ENCODE data around the gene GTF3C1.

Gene GTF3C1

DNA sequence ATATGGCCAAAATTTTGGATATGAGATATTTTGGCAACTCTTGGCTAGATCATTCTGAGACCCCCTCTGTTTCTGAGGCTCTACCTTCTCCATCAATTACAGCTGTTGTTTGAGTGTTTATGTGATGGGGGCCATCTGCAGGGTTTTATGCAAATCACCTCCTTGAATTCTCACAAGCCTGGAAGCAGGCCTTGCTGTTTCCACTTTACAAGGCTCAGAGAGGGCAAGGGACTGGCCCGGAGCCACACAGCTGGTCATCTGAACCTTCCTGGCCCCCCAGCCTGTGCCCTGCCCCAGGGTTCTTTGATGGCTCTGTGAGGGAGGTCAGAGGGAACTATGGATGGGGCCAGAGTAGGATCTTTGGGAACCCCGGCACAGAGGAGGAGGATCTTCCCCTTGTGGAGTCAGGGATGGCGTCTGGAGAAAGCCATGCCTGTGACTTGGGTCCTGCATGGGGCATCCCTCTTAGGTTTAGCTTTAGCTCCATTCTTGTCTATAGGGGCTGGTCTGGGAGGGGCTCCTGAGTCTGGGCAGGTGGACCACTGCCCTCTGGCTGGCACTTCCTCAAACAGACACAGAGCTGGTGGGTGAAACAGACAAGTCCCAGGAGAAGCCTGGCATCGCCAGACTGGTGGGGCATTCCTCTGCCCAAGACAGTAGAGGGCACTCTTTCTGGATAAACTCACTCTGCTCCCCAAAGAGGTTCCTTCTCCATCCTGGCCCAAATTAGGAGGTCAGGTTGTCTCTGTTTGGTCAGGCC lies 121.5 kb downstream of the GTF3C1 start:
- peak; percentile 28; the same call in 1 of the 2 replicates for TF ChIP-seq POU2F2 (IDR thresholded peaks at IDR 0.05; ENCODE audit: low read depth, low read length)
- TF ChIP-seq POLR2AphosphoS5 (IDR thresholded peaks at IDR 0.05; ENCODE audit: low read depth, low read length): peak; percentile 60
- no peak for TF ChIP-seq PAX5 (IDR thresholded peaks at IDR 0.05; ENCODE audit: insufficient read depth, low read length, severe bottlenecking)
- no peak for TF ChIP-seq TAF1 (IDR thresholded peaks at IDR 0.05; ENCODE audit: low read depth, low read length)
- TF ChIP-seq SPI1 (IDR thresholded peaks at IDR 0.05; ENCODE audit: low read depth, low read length): peak; percentile 55
- peak; percentile 5 for FAIRE-seq
- no peak for DNase-seq (ENCODE audit: insufficient read length, low spot score)

DNA sequence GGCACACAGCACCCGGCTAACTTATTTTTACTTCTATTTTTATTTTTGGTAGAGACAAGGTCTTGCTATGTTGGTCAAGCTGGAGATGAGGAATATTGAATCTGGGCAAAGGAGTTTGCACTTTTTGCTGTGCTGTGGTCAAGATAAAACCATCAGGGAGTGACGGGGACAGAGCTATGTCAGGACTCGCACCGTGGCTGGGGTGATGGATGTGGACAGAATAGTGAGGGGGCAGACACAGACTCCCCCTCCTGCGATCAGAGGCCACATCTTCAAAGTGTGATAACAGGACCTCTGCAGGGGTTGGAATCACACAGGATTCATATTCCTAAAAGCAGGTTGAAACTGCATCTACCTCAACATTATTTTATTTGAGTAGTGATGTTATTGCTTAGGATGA lies 122.2 kb downstream of the GTF3C1 start:
- FAIRE-seq (peak; percentile 65), DNase-seq (ENCODE audit: insufficient read length, low spot score) (no peak)
- TF ChIP-seq POLR2A (IDR thresholded peaks at IDR 0.05; ENCODE audit: low read depth, low read length) (no peak; the same call in 1 of the 2 replicates), PAX5 (IDR thresholded peaks at IDR 0.05; ENCODE audit: insufficient read depth, low read length, severe bottlenecking) (no peak), SPI1 (IDR thresholded peaks at IDR 0.05; ENCODE audit: low read depth, low read length) (no peak), POU2F2 (IDR thresholded peaks at IDR 0.05; ENCODE audit: low read depth, low read length) (no peak), POLR2AphosphoS5 (IDR thresholded peaks at IDR 0.05; ENCODE audit: low read depth, low read length) (no peak), TAF1 (IDR thresholded peaks at IDR 0.05; ENCODE audit: low read depth, low read length) (no peak)

DNA sequence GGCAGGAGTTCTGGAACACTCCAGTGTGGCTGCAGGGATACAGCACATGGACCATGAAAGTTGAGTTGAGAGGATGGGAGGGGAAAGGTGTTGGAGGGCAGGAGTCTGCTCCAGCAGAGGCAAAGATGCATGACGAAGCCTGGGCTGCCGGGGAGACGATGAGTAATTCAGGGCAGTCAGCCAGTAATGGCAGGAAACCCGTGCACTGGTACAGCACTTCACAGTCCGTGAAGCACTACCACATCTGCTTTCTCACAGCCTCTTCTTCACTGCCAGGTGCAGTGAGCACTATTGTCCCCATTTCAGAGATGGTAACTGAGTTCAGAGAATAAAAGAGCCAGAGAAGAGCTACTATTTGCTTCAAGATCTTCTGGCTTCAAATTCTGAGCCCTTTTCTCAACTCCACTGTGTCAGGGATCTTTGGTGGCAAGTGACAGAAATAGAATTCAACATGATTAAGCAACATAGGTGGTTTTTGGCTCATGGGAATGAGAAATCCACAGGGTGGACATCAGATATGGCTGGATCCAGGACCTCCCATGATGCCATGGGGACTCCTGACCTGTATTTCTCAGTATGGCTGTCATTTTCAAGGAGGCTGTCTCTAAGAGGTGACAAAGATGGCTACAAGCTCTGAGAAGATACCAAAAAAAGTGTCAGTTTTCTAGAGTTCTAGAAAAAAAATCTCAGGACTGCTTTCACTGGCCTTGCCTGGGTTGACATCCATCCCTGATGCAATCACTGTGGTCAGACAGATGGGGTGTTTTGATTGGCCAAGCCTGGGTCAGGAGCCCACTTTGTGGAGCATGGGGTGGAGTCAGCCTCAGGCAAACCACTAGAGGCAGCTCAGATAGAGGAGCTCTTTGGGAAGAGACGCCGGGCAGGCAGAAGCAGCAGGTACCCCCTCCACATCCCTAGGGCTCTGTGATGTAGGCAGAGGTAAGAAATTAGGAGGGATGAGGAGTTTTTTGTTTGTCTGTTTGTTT lies 123.0 kb downstream of the GTF3C1 start:
- FAIRE-seq (peak; percentile 100), DNase-seq (ENCODE audit: insufficient read length, low spot score) (peak; percentile 57)
- peak; percentile 87 for TF ChIP-seq POLR2AphosphoS5 (IDR thresholded peaks at IDR 0.05; ENCODE audit: low read depth, low read length)
- TF ChIP-seq POU2F2 (IDR thresholded peaks at IDR 0.05; ENCODE audit: low read depth, low read length): peak; percentile 84
- TF ChIP-seq TAF1 (IDR thresholded peaks at IDR 0.05; ENCODE audit: low read depth, low read length): no peak
- peak; percentile 96 for TF ChIP-seq PAX5 (IDR thresholded peaks at IDR 0.05; ENCODE audit: insufficient read depth, low read length, severe bottlenecking)
- TF ChIP-seq SPI1 (IDR thresholded peaks at IDR 0.05; ENCODE audit: low read depth, low read length): peak; percentile 77
- TF ChIP-seq POLR2A (IDR thresholded peaks at IDR 0.05; ENCODE audit: low read depth, low read length): peak; percentile 79

DNA sequence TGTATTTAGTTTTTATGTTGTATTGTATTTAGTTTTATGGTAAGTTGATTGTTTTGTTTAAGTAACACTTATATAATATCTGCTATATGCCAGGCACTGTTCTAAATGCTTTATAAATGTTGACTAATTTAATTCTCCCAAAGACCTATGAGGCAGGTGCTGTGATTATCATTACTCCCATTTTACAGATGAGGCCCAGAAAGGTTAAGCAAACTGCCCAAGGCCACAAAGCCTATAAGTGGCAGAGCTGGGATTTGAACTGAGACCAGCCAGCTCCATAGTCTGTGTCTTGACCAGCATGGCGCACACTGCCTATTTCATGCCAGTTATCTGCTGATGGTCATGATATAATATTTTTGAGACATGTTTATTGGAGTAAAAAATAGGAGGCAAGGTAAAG lies 123.8 kb downstream of the GTF3C1 start:
- no peak for DNase-seq (ENCODE audit: insufficient read length, low spot score)
- TF ChIP-seq TAF1 (IDR thresholded peaks at IDR 0.05; ENCODE audit: low read depth, low read length) (no peak), PAX5 (IDR thresholded peaks at IDR 0.05; ENCODE audit: insufficient read depth, low read length, severe bottlenecking) (no peak), POU2F2 (IDR thresholded peaks at IDR 0.05; ENCODE audit: low read depth, low read length) (no peak)
- FAIRE-seq: no peak

DNA sequence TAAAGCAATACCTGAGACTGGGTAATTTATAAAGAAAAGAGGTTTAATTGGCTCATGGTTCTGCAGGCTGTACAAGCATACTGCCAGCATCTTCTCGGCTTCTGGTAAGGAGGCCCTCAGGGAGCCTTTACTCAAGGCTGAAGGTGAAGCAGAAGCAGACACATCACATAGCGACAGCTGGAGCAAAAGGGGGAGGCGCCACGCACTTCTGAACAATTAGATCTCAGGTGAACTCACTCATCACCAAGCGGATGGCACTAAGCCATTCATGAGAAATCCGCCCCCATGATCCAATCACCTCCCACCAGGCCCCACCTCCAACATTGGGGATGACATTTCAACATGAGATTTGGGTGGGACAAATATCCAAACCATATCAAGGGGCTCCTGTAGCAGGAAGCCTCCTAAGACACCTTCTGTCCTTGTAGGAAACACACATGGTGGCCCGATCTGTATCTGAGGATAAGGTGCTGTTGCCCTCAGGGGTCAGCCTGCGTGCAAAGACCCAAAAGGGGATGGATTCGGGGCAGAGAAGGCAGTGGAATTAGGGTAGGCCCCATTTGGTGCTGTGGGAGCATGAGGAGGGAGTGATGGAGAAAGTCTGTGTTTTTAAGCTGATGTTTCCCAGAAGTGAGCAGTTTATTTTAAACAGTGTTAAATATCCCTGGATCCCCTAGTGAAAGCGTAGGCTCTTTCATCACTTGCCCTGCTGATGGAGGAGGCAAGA lies 124.8 kb downstream of the GTF3C1 start:
- DNase-seq (ENCODE audit: insufficient read length, low spot score): no peak
- no peak for TF ChIP-seq TAF1 (IDR thresholded peaks at IDR 0.05; ENCODE audit: low read depth, low read length)
- TF ChIP-seq POU2F2 (IDR thresholded peaks at IDR 0.05; ENCODE audit: low read depth, low read length): no peak
- no peak for TF ChIP-seq SPI1 (IDR thresholded peaks at IDR 0.05; ENCODE audit: low read depth, low read length)
- peak; percentile 66 for TF ChIP-seq POLR2AphosphoS5 (IDR thresholded peaks at IDR 0.05; ENCODE audit: low read depth, low read length)
- TF ChIP-seq PAX5 (IDR thresholded peaks at IDR 0.05; ENCODE audit: insufficient read depth, low read length, severe bottlenecking): no peak
- TF ChIP-seq POLR2A (IDR thresholded peaks at IDR 0.05; ENCODE audit: low read depth, low read length): peak; percentile 63; the same call in 1 of the 2 replicates
- FAIRE-seq: no peak

DNA sequence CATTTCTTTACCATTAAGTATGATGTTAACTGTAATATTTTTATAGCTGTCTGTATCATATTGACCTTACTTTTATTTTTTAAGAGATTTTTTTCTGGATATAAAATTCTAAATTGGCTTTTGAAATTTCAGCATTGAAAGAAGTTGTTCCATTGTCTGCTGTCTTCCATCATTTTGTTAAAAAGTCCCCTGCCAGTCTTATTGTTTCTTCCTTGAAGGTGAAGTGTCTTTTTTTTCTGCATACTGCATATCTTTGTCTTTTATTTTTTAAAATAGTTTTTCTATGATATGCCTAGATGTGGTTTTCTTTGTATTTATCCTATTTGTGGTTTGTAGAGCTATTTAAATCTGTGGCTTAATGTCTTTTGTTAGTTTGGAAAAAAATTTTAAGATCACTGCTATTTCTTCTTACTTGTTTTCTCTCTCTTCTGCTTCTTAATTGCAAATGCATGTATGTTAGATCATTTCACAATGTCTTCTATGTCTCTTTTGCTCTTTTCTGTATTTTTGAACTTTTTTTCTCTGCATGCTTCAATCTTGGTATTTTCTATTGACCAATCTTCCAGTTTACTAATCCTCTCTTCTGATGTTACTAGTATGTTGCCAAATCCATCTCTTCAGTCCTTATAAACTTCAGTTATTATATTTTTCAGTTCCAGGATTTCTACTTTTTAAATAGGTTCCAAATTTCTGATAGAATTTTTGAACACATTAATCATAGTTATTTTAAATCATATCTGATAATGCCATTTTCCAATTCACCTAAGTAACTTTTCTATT lies 127.6 kb downstream of the GTF3C1 start:
- no peak for TF ChIP-seq TAF1 (IDR thresholded peaks at IDR 0.05; ENCODE audit: low read depth, low read length)
- no peak for TF ChIP-seq POU2F2 (IDR thresholded peaks at IDR 0.05; ENCODE audit: low read depth, low read length)
- no peak for TF ChIP-seq POLR2AphosphoS5 (IDR thresholded peaks at IDR 0.05; ENCODE audit: low read depth, low read length)
- TF ChIP-seq PAX5 (IDR thresholded peaks at IDR 0.05; ENCODE audit: insufficient read depth, low read length, severe bottlenecking): no peak
- no peak for TF ChIP-seq SPI1 (IDR thresholded peaks at IDR 0.05; ENCODE audit: low read depth, low read length)
- TF ChIP-seq POLR2A (IDR thresholded peaks at IDR 0.05; ENCODE audit: low read depth, low read length): no peak
- FAIRE-seq: no peak
- DNase-seq (ENCODE audit: insufficient read length, low spot score): no peak

DNA sequence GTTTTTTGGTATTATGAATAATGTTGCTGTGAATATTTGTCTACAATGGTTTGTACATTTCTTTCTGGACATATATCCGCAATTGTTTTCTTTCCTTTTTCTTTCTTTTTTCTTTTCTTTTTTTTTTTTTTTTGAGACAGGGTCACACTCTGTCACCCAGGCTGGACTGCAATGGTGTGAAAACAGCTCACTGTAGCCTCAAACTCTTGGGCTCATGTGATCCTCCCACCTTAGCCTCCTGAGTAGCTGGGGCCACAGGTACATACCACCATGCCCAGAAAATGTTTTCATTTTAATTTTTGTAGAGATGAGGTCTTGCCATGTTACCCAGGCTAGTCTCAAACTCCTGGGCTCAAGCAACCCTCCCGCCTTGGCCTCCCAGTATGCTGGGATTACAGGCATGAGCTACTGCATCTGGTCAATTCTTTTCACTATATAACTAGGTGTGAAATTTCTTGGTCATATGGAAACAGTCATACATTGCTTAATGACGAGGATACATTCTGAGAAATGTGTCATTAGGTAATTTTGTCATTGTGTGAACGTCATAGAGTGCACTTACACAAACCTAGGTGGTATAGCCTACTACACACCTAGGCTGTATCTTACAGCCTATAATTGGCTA lies 132.6 kb downstream of the GTF3C1 start:
- DNase-seq (ENCODE audit: insufficient read length, low spot score) (no peak), FAIRE-seq (peak; percentile 85)
- no peak for TF ChIP-seq TAF1 (IDR thresholded peaks at IDR 0.05; ENCODE audit: low read depth, low read length)
- TF ChIP-seq POU2F2 (IDR thresholded peaks at IDR 0.05; ENCODE audit: low read depth, low read length): no peak
- TF ChIP-seq POLR2AphosphoS5 (IDR thresholded peaks at IDR 0.05; ENCODE audit: low read depth, low read length): no peak
- no peak for TF ChIP-seq PAX5 (IDR thresholded peaks at IDR 0.05; ENCODE audit: insufficient read depth, low read length, severe bottlenecking)
- TF ChIP-seq POLR2A (IDR thresholded peaks at IDR 0.05; ENCODE audit: low read depth, low read length): no peak
- no peak for TF ChIP-seq SPI1 (IDR thresholded peaks at IDR 0.05; ENCODE audit: low read depth, low read length)
